Kidney epithelial cell (primary cell): Measurements from ENCODE around the gene CNTNAP2. TPM values are rescaled to one million over a fixed set of nuclear protein-coding genes. Genes with fewer than 3 reads are reported as not detected.
"Not testable (repeated sequence)": the region's sequence is repeated elsewhere in the genome, so short reads cannot be mapped to it uniquely, and the experiment has no call there.

Experiments used
- DNase-seq: peaks from one replicate; pipeline ENCODE4 v3.0.0-alpha.2; 2010; ENCODE audit warnings: low read depth
- H3K27me3 ChIP-seq: 2 replicates; pipeline ENCODE4 v1.6.0; 2011; ENCODE audit warnings: low read length; ENCODE audit not compliant: control insufficient read depth, insufficient read depth
- H3K36me3 ChIP-seq: 2 replicates; pipeline ENCODE4 v1.5.1; 2011; ENCODE audit warnings: low read length; ENCODE audit not compliant: control insufficient read depth, insufficient read depth
- H3K4me3 ChIP-seq: 2 replicates; pipeline ENCODE4 v1.5.1; 2011; ENCODE audit warnings: low read depth, mild to moderate bottlenecking, control low read depth, low read length
- total RNA-seq: library from RNA; depleted of rRNA; stranded (reverse); fragments of >200 nt; gene quantifications from 2 replicates; pipeline ENCODE4 v1.2.3, GENCODE V29; 2015
- TF ChIP-seq, protein P1 (sequence below): IDR thresholded peaks from 2 replicates; pipeline ENCODE4 v1.5.1; 2011; ENCODE audit warnings: mild to moderate bottlenecking, moderate library complexity, low read length, control low read depth, inconsistent platforms; ENCODE audit not compliant: insufficient read depth, poor library complexity, severe bottlenecking

CNTNAP2 gene
- total RNA-seq, 1 donor from 2014 or later = 14.0 TPM

DNA sequence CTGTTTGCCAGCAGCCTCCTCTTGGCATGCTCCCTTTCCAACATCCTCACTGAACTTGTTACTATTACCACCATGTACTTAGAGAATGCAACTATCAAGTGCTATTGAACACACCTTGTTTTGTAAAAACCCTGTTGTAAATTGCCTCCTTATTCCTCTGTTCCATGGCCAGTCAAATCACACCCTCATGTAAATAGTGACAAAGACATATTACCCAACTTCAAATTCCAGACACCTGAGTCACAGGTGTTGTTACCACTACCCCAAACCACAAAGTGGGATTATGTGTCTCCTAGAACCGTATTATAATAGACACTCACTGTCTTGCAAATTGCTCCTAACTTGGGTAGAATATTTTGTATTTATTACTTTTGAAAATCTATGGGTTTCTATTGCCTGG lies 2210.8 kb downstream of the CNTNAP2 start:
- DNase-seq = peak; percentile 70
- Histone ChIP-seq H3K4me3 (no peak overlapping the region), H3K27me3 (no peaks in the 10 kb centered on the region), H3K36me3 (no peaks in the 10 kb centered on the region)
- TF ChIP-seq, protein P1, sequence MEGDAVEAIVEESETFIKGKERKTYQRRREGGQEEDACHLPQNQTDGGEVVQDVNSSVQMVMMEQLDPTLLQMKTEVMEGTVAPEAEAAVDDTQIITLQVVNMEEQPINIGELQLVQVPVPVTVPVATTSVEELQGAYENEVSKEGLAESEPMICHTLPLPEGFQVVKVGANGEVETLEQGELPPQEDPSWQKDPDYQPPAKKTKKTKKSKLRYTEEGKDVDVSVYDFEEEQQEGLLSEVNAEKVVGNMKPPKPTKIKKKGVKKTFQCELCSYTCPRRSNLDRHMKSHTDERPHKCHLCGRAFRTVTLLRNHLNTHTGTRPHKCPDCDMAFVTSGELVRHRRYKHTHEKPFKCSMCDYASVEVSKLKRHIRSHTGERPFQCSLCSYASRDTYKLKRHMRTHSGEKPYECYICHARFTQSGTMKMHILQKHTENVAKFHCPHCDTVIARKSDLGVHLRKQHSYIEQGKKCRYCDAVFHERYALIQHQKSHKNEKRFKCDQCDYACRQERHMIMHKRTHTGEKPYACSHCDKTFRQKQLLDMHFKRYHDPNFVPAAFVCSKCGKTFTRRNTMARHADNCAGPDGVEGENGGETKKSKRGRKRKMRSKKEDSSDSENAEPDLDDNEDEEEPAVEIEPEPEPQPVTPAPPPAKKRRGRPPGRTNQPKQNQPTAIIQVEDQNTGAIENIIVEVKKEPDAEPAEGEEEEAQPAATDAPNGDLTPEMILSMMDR = no peak

DNA sequence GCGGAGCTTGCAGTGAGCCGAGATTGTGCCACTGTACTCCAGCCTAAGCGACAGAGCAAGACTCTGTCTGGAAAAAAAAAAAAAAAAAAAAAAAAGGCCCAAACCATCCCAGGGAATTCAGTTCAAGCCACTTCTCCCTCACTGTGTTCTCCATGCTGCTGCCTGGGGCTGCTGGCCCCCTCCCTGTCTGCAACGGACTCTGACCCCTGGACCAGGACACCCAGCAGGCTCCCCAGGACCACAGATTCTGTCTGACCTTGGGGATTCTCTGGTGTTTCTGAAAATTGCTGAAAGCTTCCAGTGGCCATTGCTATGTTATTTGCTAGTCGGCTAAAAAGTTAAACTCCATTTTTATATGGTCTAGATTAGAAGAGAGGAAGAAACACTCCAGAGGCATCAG lies 2212.3 kb downstream of the CNTNAP2 start:
- no peaks in the 10 kb centered on the region for H3K36me3 ChIP-seq
- no peak overlapping the region for H3K4me3 ChIP-seq
- no peaks in the 10 kb centered on the region for H3K27me3 ChIP-seq
- TF ChIP-seq, protein P1 = no peak
- DNase-seq = no peak

DNA sequence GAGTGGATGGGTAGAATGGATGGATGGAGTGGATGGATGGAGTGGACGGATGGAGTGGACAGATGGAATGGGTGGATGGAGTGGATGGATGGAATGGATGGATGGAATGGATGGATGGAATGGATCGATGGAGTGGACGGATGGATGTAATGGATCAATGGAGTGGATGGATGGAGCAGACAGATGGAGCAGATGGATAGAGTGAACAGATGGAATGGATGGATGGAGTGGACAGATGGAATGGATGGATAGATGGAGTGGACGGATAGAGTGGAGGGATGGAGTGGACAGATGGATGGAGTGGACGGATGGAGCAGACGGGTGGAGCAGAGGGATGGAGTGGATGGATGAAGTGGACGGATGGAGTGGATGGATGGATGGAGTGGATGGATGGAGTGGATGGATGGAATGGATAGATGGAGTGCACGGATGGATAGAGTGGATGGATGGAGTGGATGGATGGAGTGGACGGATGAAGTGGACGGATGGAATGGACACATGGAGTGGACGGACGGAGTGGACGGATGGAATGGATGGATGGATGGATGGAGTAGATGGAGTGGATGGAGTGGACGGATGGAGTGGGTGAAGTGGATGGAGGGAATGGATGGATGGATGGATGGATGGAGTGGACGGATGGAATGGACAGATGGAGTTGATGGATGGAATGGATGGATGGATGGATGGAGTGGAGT lies 2213.7 kb downstream of the CNTNAP2 start:
- Histone ChIP-seq H3K36me3 (no peaks in the 10 kb centered on the region), H3K27me3 (no peaks in the 10 kb centered on the region), H3K4me3 (no peak overlapping the region)
- DNase-seq = no peak
- TF ChIP-seq, protein P1 = no peak

DNA sequence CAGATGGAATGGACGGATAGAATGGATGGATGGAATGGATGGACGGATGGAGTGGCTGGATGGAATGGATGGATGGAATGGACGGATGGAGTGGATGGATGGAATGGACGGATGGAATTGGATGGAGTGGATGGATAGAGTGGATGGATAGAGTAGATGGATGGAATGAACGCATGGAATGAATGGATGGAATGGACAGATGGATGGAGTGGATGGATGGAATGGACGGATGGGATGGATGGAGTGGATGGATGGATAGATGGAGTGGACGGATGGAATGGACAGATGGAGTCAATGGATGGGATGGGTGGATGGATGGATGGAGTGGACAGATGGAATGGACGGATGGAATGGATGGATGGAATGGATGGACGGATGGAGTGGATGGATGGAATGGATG lies 2214.2 kb downstream of the CNTNAP2 start:
- H3K4me3 ChIP-seq = no peak overlapping the region
- DNase-seq = no peak
- no peaks in the 10 kb centered on the region for H3K36me3 ChIP-seq
- no peaks in the 10 kb centered on the region for H3K27me3 ChIP-seq
- TF ChIP-seq, protein P1 = no peak

DNA sequence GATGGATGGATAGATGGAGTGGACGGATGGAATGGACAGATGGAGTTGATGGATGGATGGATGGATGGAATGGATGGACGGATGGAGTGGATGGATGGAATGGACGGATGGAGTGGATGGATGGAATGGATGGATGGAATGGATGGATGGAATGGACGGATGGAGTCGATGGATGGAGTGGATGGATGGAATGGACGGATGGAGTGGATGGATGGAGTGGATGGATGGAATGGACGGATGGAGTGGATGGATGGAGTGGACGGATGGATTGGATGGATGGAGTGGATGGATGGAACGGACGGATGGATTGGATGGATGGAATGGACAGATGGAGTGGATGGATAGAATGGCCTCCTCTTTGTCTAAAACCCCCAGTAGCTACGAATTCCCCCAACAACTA lies 2214.9 kb downstream of the CNTNAP2 start:
- not testable (repeated sequence) for H3K36me3 ChIP-seq, DNase-seq, H3K4me3 ChIP-seq, H3K27me3 ChIP-seq

DNA sequence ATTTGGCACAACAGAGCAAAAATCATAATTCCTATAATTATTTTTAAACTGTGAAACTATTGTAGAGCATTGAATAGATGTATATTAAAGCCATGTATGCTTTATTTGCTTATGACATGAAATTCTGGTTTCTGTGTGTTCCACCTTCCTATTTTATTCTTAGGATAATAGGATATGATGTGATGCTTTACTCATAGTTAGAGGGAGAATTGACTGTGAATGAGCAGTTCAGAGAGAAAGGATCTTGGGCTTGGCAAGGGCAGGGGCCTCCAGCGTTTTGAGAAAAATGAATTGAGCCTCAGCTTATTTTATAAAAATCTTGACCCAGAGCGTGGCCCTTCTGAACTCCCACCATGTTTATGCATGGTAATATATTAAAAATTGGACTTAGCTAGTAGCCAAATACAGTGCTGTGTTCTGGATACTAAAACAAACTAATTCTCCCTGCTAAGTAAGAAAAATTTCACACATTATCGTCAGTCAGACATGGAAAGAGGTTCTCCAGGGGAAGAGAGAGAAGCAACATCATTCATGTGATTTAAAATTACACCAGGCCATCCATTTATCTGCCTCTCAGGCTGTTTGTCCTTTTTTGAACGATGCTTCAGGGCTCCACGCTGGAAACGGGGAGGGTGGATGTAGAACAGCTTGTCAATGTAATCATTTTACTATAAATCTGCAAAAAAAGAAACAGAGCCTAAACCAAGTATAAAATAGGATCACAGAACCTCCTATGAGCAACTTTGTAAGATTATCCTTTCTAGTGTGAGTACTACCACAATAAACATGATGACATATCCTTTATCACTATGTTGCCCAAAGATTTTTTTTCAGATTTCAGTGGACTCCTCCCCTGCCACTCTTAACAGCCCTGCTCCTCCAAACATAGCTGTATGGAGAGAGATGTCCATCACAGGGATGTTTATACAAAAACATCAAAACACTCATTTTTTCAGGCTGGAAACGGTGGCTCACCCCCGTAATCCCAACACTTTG lies 2215.9 kb downstream of the CNTNAP2 start:
- DNase-seq = no peak
- no peaks in the 10 kb centered on the region for H3K27me3 ChIP-seq

More for the DNA sequence above, 2215.9 kb downstream of the CNTNAP2 start:
- TF ChIP-seq, protein P1 = no peak
- no peaks in the 10 kb centered on the region for H3K36me3 ChIP-seq
- H3K4me3 ChIP-seq = no peak overlapping the region
